Stomach (tissue), 9 donors: Measurements from ENCODE around the gene CLIP4. TPM values are rescaled to one million over a fixed set of nuclear protein-coding genes. Genes with fewer than 3 reads are reported as not detected.
A peak's percentile ranks its signal among the peaks of the same experiment; 100 is the strongest.

Experiments
- DNase-seq, 2 donors: peaks; one replicate each; pipeline versions ENCODE4 v3.0.0 to v3.0.0-alpha.2; 2013 to 2019
- H3K27ac ChIP-seq, 5 donors: fragments of 200-600 bp in 4 of 5; sonication (generic) in 4 of 5; one replicate each; pipeline ENCODE4 v1.5.1; 2013 to 2019; ENCODE audit warnings: mild to moderate bottlenecking in 1 of 5, moderate library complexity in 1 of 5
- H3K27me3 ChIP-seq, 3 donors: fragments of 200-600 bp; sonication (generic); one replicate each; pipeline ENCODE4 v1.5.1; 2017 to 2019; ENCODE audit warnings: mixed run types in 1 of 3
- H3K36me3 ChIP-seq, 4 donors: fragments of 200-600 bp; sonication (generic); 1 replicate in 3 of 4; 2 replicates in 1 of 4; pipeline ENCODE4 v1.5.1; 2016 to 2019
- H3K4me1 ChIP-seq, 4 donors: fragments of 200-600 bp; sonication (generic); one replicate each; pipeline ENCODE4 v1.5.1; 2016 to 2019
- H3K4me3 ChIP-seq, 4 donors: fragments of 200-600 bp; sonication (generic) in 3 of 4; one replicate each; pipeline ENCODE4 v1.5.1; 2016 to 2019; ENCODE audit warnings: mild to moderate bottlenecking in 1 of 4
- H3K9me3 ChIP-seq, 4 donors: fragments of 200-600 bp; sonication (generic); one replicate each; pipeline ENCODE4 v1.5.1; 2016 to 2019
- CTCF ChIP-seq, 7 experiments: fragments of 450-650 bp in 4 of 7; fragments of 200-600 bp in 3 of 7; sonication (generic) in 3 of 7; IDR thresholded peaks; one replicate each; pipeline ENCODE4 v1.5.1; 2016 to 2019; ENCODE audit warnings: antibody characterized with exemption in 7 of 7, control low read depth in 2 of 7, mild to moderate bottlenecking in 1 of 7
- EP300 ChIP-seq: sonication (generic); formaldehyde crosslinking; IDR thresholded peaks from one replicate; pipeline ENCODE4 v1.6.1; 2017; ENCODE audit warnings: antibody characterized with exemption
- POLR2A ChIP-seq, 4 donors: fragments of 450-650 bp; IDR thresholded peaks; one replicate each; pipeline ENCODE4 v1.6.1; 2016; ENCODE audit warnings: antibody characterized with exemption in 4 of 4, control low read depth in 2 of 4, mild to moderate bottlenecking in 1 of 4, moderate library complexity in 1 of 4
- POLR2AphosphoS5 ChIP-seq, 3 donors: sonication (generic); formaldehyde crosslinking; IDR thresholded peaks; one replicate each; pipeline ENCODE4 v1.6.1; 2016; ENCODE audit warnings: antibody characterized with exemption in 3 of 3
- WGBS, 5 donors: extraction: QIAGEN DNeasy Blood & Tissue Kit in 3 of 5; methylation state at CpG; one replicate each; pipeline versions ENCODE4 v1.1.5 to v1.1.7; 2013 to 2018; 5-methylcytosine and 5-hydroxymethylcytosine counted together
- intact Hi-C: fragments of 100-400 bp; cut with DNase I; formaldehyde crosslinking; loops from one replicate; pipeline ENCODE4 v1.15.1; 2023; ENCODE audit warnings: low total_unique reads
- polyA plus RNA-seq, 3 donors: library from polyadenylated mRNA; stranded (reverse); fragments of 200-250 nt; gene quantifications; one replicate each; pipeline ENCODE4 v1.2.3, GENCODE V29; 2013
- total RNA-seq, 5 donors: library from RNA; depleted of rRNA; stranded (reverse); fragments of >200 nt; gene quantifications; one replicate each; pipeline versions ENCODE4 v1.1.0 to v1.2.3, GENCODE V29; 2014 to 2016
- donor health status: healthy with polysubstance abuse.
- donor health status: Bipolar disorder and iron deficiency.
- donor health status: healthy.

CLIP4 gene
- total and polyA plus RNA-seq, 8 donors, result 6.8 to 69.6 (median 15.1) TPM

- peaks cover 0 to 19% (median 3%) of the 10 kb centered on the region in 3 donors for H3K27me3 ChIP-seq
- peaks cover 8 to 43% (median 20%) of the 10 kb centered on the region in 4 donors for H3K4me1 ChIP-seq
- DNase-seq, result peak; percentile 46 to 54
- TF ChIP-seq CTCF (IDR thresholded peaks at IDR 0.05) (no peak), EP300 (no peak), POLR2AphosphoS5 (IDR thresholded peaks at IDR 0.05) (no peak), POLR2A (IDR thresholded peaks at IDR 0.05) (no peak)
- H3K27ac ChIP-seq, result peak overlapping the region in 3 of 5 donors; percentile 79 to 94 (median 93)
- no peaks in the 10 kb centered on the region for H3K9me3 ChIP-seq
- no peak overlapping the region for H3K4me3 ChIP-seq
- intact Hi-C loops, result no loop called here
- H3K36me3 ChIP-seq, result no peaks in the 10 kb centered on the region
- 37 to 62% (median 50%) methylated on average over 4 of the region's 4 CpGs for WGBS, 5 donors
These were observed 1.3 kb upstream of the CLIP4 start for GRCh38 chr2:29113891-29114321.

DNA sequence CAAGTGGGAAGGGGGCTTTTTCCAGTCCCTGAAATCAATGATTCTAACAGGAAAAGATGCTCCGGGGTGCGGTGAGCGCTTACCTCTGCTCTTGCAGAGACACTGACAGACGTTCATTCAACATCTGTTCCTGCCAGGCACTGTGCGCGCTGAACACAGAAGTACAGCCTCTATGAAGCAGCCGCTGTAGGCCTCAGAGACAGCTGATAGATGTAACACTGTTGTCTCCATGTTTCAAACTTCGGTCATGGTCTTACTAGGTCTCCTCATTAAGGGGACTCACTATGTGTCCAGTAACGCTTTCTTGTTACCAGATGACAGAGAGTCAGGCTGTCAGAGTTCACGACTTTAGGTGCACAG is 649 bp upstream of the CLIP4 start:
- no peaks in the 10 kb centered on the region for H3K9me3 ChIP-seq
- H3K36me3 ChIP-seq, result no peaks in the 10 kb centered on the region
- intact Hi-C loops, result no loop called here
- peak overlapping the region in 4 of 5 donors; percentile 79 to 94 (median 91) for H3K27ac ChIP-seq
- 78 to 86% (median 84%) methylated on average over 10 of the region's 10 CpGs for WGBS, 5 donors
- H3K4me3 ChIP-seq, result peak overlapping the region; percentile 69 to 89 (median 74)
- peaks cover 0 to 19% (median 3%) of the 10 kb centered on the region in 3 donors for H3K27me3 ChIP-seq
- no peak for TF ChIP-seq POLR2AphosphoS5 (IDR thresholded peaks at IDR 0.05)
- no peak for TF ChIP-seq CTCF (IDR thresholded peaks at IDR 0.05)
- TF ChIP-seq POLR2A (IDR thresholded peaks at IDR 0.05), result no peak
- no peak for TF ChIP-seq EP300
- H3K4me1 ChIP-seq, result peaks cover 8 to 47% (median 20%) of the 10 kb centered on the region in 4 donors
- peak in 1 of 2 donors; percentile 28 for DNase-seq

- DNase-seq, result peak; percentile 58 to 65
- Histone ChIP-seq H3K4me1 (peaks cover 8 to 57% (median 20%) of the 10 kb centered on the region in 4 donors), H3K36me3 (no peaks in the 10 kb centered on the region), H3K9me3 (no peaks in the 10 kb centered on the region), H3K4me3 (peak overlapping the region; percentile 69 to 89 (median 74)), H3K27ac (peak overlapping the region; percentile 60 to 94 (median 90)), H3K27me3 (peaks cover 0 to 19% (median 3%) of the 10 kb centered on the region in 3 donors)
- 9 to 25% (median 12%) methylated on average over 19 to 53 of the region's 53 CpGs for WGBS, 5 donors
- TF ChIP-seq CTCF (IDR thresholded peaks at IDR 0.05) (no peak), POLR2A (IDR thresholded peaks at IDR 0.05) (no peak), POLR2AphosphoS5 (IDR thresholded peaks at IDR 0.05) (peak in 2 of 3 donors; percentile 26 to 69), EP300 (no peak)
- intact Hi-C loops, result no loop called here
These were observed 874 bp downstream of the CLIP4 start for GRCh38 chr2:29115797-29116781.

DNA sequence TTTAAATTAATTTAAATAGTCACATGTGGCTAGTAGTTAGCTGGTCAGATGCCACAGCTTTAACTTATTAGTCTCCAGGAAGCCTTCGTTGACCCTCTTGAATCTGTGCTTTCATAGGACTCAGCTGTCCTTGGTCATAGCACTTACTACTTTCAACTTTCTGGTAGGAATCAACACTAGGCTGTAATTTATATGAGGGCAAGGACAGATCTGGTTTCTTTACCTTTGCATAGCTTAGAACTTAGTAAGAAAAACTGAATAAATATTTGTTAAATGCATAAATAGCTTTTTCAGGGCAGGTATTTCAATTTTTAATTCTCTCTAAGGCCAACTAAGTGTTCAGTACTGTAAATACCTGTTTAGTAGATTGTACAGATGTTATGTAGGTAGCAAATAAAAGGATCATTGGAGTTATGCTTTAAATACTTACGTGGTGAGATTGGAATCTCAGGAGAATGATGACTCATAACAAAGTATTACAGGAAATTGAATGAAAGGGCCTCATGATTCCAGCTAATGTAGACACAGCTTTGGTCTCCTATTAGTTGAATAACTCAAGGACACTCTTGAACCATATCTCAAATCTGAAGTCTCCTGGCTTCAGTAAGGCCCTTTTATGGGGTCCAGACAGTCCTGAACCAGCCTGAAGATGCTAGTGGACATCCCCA is 2.6 kb downstream of the CLIP4 start:
- H3K27ac ChIP-seq, result peak overlapping the region in 4 of 5 donors; percentile 89 to 94 (median 92)
- 49 to 63% (median 58%) methylated on average over 2 of the region's 2 CpGs for WGBS, 5 donors
- TF ChIP-seq CTCF (IDR thresholded peaks at IDR 0.05) (no peak), POLR2AphosphoS5 (IDR thresholded peaks at IDR 0.05) (peak in 1 of 3 donors; percentile 39)
- peaks cover 8 to 63% (median 20%) of the 10 kb centered on the region in 4 donors for H3K4me1 ChIP-seq
- H3K4me3 ChIP-seq, result no peak overlapping the region
- peaks cover 0 to 3% (median 0%) of the 10 kb centered on the region in 4 donors for H3K36me3 ChIP-seq
- H3K9me3 ChIP-seq, result no peaks in the 10 kb centered on the region
- peaks cover 0 to 19% (median 3%) of the 10 kb centered on the region in 3 donors for H3K27me3 ChIP-seq
- DNase-seq, result peak in 1 of 2 donors; percentile 47
- intact Hi-C loops, result no loop called here
